ENCODE results near the gene ITPR3. TPM values are rescaled to one million over a fixed set of nuclear protein-coding genes. Genes with fewer than 3 reads are reported as not detected.
A peak's percentile ranks its signal among the peaks of the same experiment; 100 is the strongest.

ITPR3 gene
- total and polyA plus RNA-seq, 2 donors from 2014 or later, result 4.2 to 86.3 TPM

DNA sequence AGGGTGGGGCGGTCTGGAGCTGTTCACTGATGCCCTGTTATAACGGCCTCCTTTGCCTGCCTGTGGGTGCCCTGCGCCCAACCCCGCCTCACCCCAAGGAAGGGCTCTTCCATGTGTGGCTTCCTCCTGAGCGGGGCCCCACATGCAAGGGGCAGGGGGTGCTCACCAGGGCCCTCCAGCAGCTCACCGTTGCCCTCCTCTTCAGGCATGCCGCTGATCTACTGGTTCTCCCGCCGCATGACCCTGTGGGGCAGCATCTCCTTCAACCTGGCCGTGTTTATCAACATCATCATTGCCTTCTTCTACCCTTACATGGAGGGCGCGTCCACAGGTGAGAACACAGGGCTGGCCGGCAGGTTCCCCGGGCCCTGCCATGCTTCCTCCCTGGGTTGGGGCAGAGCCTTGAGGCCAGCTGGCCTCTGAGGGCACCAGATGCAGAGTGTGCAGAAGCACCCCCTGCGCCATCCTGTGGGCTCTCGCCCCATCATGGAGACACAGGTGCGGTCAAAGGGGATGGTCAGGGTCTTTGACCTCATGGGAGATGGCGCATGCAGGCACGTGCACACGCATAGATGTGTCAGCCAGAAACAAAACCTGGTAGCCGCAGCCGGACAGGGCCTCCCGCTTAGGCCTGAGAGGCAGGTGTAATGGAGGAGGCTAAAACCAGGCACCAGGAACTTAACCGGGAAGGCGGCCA is 67.5 kb downstream of the ITPR3 start:
- TF ChIP-seq, protein P1, sequence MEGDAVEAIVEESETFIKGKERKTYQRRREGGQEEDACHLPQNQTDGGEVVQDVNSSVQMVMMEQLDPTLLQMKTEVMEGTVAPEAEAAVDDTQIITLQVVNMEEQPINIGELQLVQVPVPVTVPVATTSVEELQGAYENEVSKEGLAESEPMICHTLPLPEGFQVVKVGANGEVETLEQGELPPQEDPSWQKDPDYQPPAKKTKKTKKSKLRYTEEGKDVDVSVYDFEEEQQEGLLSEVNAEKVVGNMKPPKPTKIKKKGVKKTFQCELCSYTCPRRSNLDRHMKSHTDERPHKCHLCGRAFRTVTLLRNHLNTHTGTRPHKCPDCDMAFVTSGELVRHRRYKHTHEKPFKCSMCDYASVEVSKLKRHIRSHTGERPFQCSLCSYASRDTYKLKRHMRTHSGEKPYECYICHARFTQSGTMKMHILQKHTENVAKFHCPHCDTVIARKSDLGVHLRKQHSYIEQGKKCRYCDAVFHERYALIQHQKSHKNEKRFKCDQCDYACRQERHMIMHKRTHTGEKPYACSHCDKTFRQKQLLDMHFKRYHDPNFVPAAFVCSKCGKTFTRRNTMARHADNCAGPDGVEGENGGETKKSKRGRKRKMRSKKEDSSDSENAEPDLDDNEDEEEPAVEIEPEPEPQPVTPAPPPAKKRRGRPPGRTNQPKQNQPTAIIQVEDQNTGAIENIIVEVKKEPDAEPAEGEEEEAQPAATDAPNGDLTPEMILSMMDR (IDR thresholded peaks at IDR 0.05; ENCODE audit: borderline replicate concordance, extremely low read depth, insufficient read depth), result no peak
- FAIRE-seq (no peak), DNase-seq (peak in 1 of 5 donors; percentile 59)
- H3K27ac ChIP-seq (ENCODE audit: low read depth in 2 of 2, low read length in 2 of 2), result no peak overlapping the region
- no peaks in the 10 kb centered on the region for H3K27me3 ChIP-seq (ENCODE audit: control insufficient read depth, insufficient read depth, low read length)
- H3K4me1 ChIP-seq (ENCODE audit: control insufficient read depth in 2 of 3, insufficient read depth in 2 of 3, low read depth in 1 of 3, low read length in 3 of 3), result peaks cover 0 to 7% (median 0%) of the 10 kb centered on the region in 3 donors
- peaks cover 0 to 2% (median 2%) of the 10 kb centered on the region in 3 donors for H3K36me3 ChIP-seq (ENCODE audit: control insufficient read depth in 2 of 3, insufficient read depth in 3 of 3, low read length in 3 of 3)
- H3K9ac ChIP-seq (ENCODE audit: low read length in 3 of 3), result no peak overlapping the region
- H3K4me3 ChIP-seq (ENCODE audit: low read length in 3 of 3), result no peak overlapping the region
- intact Hi-C loops (cut with DNase I), result no loop called here
- no peaks in the 10 kb centered on the region for H3K9me3 ChIP-seq (ENCODE audit: control insufficient read depth in 2 of 3, insufficient read depth in 1 of 3, low read length in 3 of 3)

GRCh38 chr6:33689148-33689494 is 68.0 kb downstream of the ITPR3 start:
- TF ChIP-seq, protein P1 (IDR thresholded peaks at IDR 0.05; ENCODE audit: borderline replicate concordance, extremely low read depth, insufficient read depth), result no peak
- Histone ChIP-seq H3K9ac (ENCODE audit: low read length in 3 of 3) (no peak overlapping the region), H3K27me3 (ENCODE audit: control insufficient read depth, insufficient read depth, low read length) (no peaks in the 10 kb centered on the region), H3K9me3 (ENCODE audit: control insufficient read depth in 2 of 3, insufficient read depth in 1 of 3, low read length in 3 of 3) (no peaks in the 10 kb centered on the region), H3K36me3 (ENCODE audit: control insufficient read depth in 2 of 3, insufficient read depth in 3 of 3, low read length in 3 of 3) (peaks cover 0 to 2% (median 2%) of the 10 kb centered on the region in 3 donors), H3K4me1 (ENCODE audit: control insufficient read depth in 2 of 3, insufficient read depth in 2 of 3, low read depth in 1 of 3, low read length in 3 of 3) (peaks cover 0 to 7% (median 0%) of the 10 kb centered on the region in 3 donors), H3K27ac (ENCODE audit: low read depth in 2 of 2, low read length in 2 of 2) (no peak overlapping the region), H3K4me3 (ENCODE audit: low read length in 3 of 3) (no peak overlapping the region)
- intact Hi-C loops (cut with DNase I), result no loop called here
- DNase-seq (no peak), FAIRE-seq (no peak)

DNA sequence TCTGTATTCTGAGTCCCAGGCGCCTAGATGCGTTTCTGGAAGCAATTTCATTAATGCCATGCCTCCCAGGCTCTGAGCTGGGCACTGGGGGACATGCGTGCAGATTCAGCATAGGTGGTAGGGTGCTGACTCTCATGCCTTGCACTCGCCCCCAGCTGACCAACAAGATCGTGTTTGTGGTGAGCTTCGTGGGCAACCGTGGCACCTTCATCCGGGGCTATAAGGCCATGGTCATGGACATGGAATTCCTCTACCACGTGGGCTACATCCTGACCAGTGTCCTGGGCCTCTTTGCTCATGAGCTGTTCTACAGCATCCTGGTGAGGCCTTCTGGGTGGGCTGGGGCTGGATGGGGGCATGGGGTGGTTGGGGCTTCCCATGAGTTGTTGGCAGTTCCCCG is 68.8 kb downstream of the ITPR3 start:
- DNase-seq, result peak in 1 of 5 donors; percentile 35
- intact Hi-C loops (cut with DNase I), result loop anchor here (10.0 kb wide), 1 partner anchor 105 kb away; the partner anchor contains the start of gene BAK1
- Histone ChIP-seq H3K27me3 (ENCODE audit: control insufficient read depth, insufficient read depth, low read length) (no peaks in the 10 kb centered on the region), H3K4me1 (ENCODE audit: control insufficient read depth in 2 of 3, insufficient read depth in 2 of 3, low read depth in 1 of 3, low read length in 3 of 3) (peaks cover 0 to 7% (median under 1%) of the 10 kb centered on the region in 3 donors), H3K4me3 (ENCODE audit: low read length in 3 of 3) (no peak overlapping the region), H3K9me3 (ENCODE audit: control insufficient read depth in 2 of 3, insufficient read depth in 1 of 3, low read length in 3 of 3) (no peaks in the 10 kb centered on the region), H3K36me3 (ENCODE audit: control insufficient read depth in 2 of 3, insufficient read depth in 3 of 3, low read length in 3 of 3) (peaks cover 0 to 2% (median 2%) of the 10 kb centered on the region in 3 donors), H3K27ac (ENCODE audit: low read depth in 2 of 2, low read length in 2 of 2) (no peak overlapping the region), H3K9ac (ENCODE audit: low read length in 3 of 3) (no peak overlapping the region)
- FAIRE-seq, result no peak
- TF ChIP-seq, protein P1 (IDR thresholded peaks at IDR 0.05; ENCODE audit: borderline replicate concordance, extremely low read depth, insufficient read depth), result no peak

Measured in kidney (tissue), 14 donors.